Measurements from ENCODE around the gene PLAAT4. TPM values are rescaled to one million over a fixed set of nuclear protein-coding genes. Genes with fewer than 3 reads are reported as not detected.

Gene PLAAT4
- total RNA-seq, 1 donor from 2014 or later: 1.7 TPM

- H3K27ac Mint-ChIP-seq: peak overlapping the region; percentile 40
- no peak for DNase-seq (ENCODE audit: low spot score in 2 of 2, unreplicated experiment in 2 of 2)
- peaks cover 6% of the 10 kb centered on the region for H3K9me3 Mint-ChIP-seq
- H3K4me1 Mint-ChIP-seq: peaks cover 34% of the 10 kb centered on the region
- TF ChIP-seq, protein P1, sequence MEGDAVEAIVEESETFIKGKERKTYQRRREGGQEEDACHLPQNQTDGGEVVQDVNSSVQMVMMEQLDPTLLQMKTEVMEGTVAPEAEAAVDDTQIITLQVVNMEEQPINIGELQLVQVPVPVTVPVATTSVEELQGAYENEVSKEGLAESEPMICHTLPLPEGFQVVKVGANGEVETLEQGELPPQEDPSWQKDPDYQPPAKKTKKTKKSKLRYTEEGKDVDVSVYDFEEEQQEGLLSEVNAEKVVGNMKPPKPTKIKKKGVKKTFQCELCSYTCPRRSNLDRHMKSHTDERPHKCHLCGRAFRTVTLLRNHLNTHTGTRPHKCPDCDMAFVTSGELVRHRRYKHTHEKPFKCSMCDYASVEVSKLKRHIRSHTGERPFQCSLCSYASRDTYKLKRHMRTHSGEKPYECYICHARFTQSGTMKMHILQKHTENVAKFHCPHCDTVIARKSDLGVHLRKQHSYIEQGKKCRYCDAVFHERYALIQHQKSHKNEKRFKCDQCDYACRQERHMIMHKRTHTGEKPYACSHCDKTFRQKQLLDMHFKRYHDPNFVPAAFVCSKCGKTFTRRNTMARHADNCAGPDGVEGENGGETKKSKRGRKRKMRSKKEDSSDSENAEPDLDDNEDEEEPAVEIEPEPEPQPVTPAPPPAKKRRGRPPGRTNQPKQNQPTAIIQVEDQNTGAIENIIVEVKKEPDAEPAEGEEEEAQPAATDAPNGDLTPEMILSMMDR (IDR thresholded peaks at IDR 0.05; ENCODE audit: unreplicated experiment): no peak
- peaks cover 12% of the 10 kb centered on the region for H3K27me3 Mint-ChIP-seq (ENCODE audit: low read depth)
- peaks cover 3% of the 10 kb centered on the region for H3K36me3 Mint-ChIP-seq
- peak overlapping the region; percentile 78 for H3K4me3 Mint-ChIP-seq
Observed at GRCh38 chr11:63491636-63492372, 44.8 kb upstream of the PLAAT4 start.

GRCh38 chr11:63492441-63492840 lies 44.2 kb upstream of the PLAAT4 start:
- peaks cover 3% of the 10 kb centered on the region for H3K36me3 Mint-ChIP-seq
- peaks cover 34% of the 10 kb centered on the region for H3K4me1 Mint-ChIP-seq

GRCh38 chr11:63493127-63493526 lies 43.5 kb upstream of the PLAAT4 start:
- H3K27ac Mint-ChIP-seq: no peak overlapping the region
- H3K27me3 Mint-ChIP-seq (ENCODE audit: low read depth): peaks cover 10% of the 10 kb centered on the region
- DNase-seq (ENCODE audit: low spot score in 2 of 2, unreplicated experiment in 2 of 2): no peak
- TF ChIP-seq, protein P1 (IDR thresholded peaks at IDR 0.05; ENCODE audit: unreplicated experiment): no peak
- H3K4me3 Mint-ChIP-seq: no peak overlapping the region
- peaks cover 3% of the 10 kb centered on the region for H3K36me3 Mint-ChIP-seq
- peaks cover 16% of the 10 kb centered on the region for H3K9me3 Mint-ChIP-seq
- peaks cover 34% of the 10 kb centered on the region for H3K4me1 Mint-ChIP-seq

More at GRCh38 chr11:63492441-63492840, 44.2 kb upstream of the PLAAT4 start:
- Mint-ChIP-seq H3K27ac (peak overlapping the region; percentile 0), H3K4me3 (no peak overlapping the region), H3K9me3 (peaks cover 10% of the 10 kb centered on the region), H3K27me3 (ENCODE audit: low read depth) (peaks cover 10% of the 10 kb centered on the region)
- TF ChIP-seq, protein P1 (IDR thresholded peaks at IDR 0.05; ENCODE audit: unreplicated experiment): no peak
- DNase-seq (ENCODE audit: low spot score in 2 of 2, unreplicated experiment in 2 of 2): no peak

- Mint-ChIP-seq H3K4me3 (no peak overlapping the region), H3K9me3 (peaks cover 24% of the 10 kb centered on the region), H3K27ac (no peak overlapping the region), H3K36me3 (peaks cover 3% of the 10 kb centered on the region), H3K4me1 (peaks cover 26% of the 10 kb centered on the region), H3K27me3 (ENCODE audit: low read depth) (peaks cover 8% of the 10 kb centered on the region)
- TF ChIP-seq, protein P1 (IDR thresholded peaks at IDR 0.05; ENCODE audit: unreplicated experiment): no peak
- DNase-seq (ENCODE audit: low spot score in 2 of 2, unreplicated experiment in 2 of 2): no peak
Observed at GRCh38 chr11:63494975-63495374, 41.6 kb upstream of the PLAAT4 start.

DNA sequence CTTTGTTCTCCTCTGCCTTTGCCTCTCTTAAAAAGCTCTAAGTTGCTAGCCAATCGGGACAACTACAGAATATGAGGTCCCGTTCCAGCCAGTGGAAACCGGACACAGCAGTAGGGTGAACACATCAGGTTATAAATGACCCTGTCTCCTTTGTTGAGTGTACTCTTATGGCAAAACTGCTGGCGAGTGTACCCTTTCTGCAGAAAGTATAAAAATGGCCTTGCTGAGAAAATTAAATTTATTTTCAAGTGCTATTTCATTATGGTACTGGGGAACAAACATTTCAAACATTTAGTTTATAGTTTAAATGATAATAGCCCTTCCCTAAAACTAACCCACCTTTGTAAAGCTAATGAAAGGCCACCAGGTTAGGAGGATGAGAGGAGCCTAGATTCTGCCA lies 36.7 kb upstream of the PLAAT4 start:
- Mint-ChIP-seq H3K27me3 (ENCODE audit: low read depth) (no peaks in the 10 kb centered on the region), H3K4me3 (no peak overlapping the region)

More for the DNA sequence above, 36.7 kb upstream of the PLAAT4 start:
- DNase-seq (ENCODE audit: low spot score in 2 of 2, unreplicated experiment in 2 of 2): no peak
- TF ChIP-seq, protein P1 (IDR thresholded peaks at IDR 0.05; ENCODE audit: unreplicated experiment): no peak
- peaks cover 4% of the 10 kb centered on the region for H3K36me3 Mint-ChIP-seq
- H3K9me3 Mint-ChIP-seq: peaks cover 30% of the 10 kb centered on the region
- H3K4me1 Mint-ChIP-seq: peaks cover 11% of the 10 kb centered on the region
- no peak overlapping the region for H3K27ac Mint-ChIP-seq
